ENCODE measurements around the gene TRIM46. TPM values are rescaled to one million over a fixed set of nuclear protein-coding genes. Genes with fewer than 3 reads are reported as not detected.

TRIM46 gene
- total and polyA plus RNA-seq, 2 of the 13 experiments (the other 11 are each of a cell fraction or from before 2014, with no cell fraction given), result 0.04 to 0.09 TPM

DNA sequence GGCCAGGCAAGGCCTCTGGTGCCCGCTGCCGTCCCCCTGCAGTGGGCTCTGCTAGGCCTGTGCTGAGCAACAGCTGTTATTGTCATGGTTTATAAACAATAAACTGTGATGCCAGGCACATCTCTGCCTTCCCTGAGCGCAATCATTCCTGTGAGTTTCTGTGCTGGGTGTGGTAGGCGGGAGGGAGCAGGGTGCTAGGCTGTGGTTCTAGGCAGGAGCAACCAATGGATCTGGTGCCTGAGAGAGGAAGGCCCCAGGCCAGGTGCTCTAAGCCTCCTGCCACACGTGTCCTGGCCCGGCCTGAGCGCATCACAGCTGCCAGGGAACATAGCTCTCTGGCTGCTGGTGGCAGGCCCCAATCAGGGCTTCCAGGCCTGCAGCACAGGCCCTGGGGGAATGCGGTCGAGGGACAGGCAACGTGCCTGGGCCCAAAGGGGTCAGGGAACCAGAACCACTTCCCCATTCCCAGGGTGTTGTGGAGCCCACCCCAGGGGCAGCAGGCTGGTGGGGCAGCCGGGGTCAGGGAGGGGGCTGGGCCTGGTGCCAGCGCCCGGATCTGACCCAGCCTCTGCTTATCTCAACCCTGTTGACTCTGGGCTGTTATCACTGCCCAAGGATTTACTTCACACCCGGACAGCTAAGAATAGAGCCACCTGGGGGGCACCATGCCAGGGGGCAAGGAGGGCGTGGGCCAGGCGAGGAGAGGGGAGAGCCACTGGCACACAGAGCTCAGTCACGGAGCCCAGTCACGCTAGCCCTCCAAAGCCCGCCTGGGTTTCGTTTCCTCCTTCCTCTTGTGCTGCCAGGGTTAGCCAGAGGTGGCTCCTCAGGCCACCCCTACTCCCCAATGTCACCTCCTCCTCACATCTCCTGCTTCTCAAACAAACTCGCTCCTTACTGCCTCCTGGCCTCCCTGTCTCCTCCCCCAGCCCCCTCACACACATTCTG lies 11.5 kb downstream of the TRIM46 start (continued):
- TF ChIP-seq ZBTB8A (CRISPR knock-in tag; IDR thresholded peaks at IDR 0.05; ENCODE audit: borderline replicate concordance, low read depth) (no peak), ZFX (CRISPR knock-in tag; IDR thresholded peaks at IDR 0.05; ENCODE audit: low read depth) (no peak), TOPORS (CRISPR knock-in tag; IDR thresholded peaks at IDR 0.05) (no peak), NR2F6 (IDR thresholded peaks at IDR 0.05) (no peak), NR2F6 (CRISPR knock-in tag; IDR thresholded peaks at IDR 0.05) (no peak), GABPB1 (CRISPR knock-in tag; IDR thresholded peaks at IDR 0.05) (peak; percentile 16; the same call in 1 of the 2 replicates), TCF7L2 (IDR thresholded peaks at IDR 0.05; ENCODE audit: low read depth, low read length) (no peak), CHD2 (IDR thresholded peaks at IDR 0.05; ENCODE audit: low read depth, low read length) (no peak), HNRNPL (IDR thresholded peaks at IDR 0.05; ENCODE audit: low read depth, low read length) (peak; percentile 79; the same call in 1 of the 2 replicates), IRX3 (CRISPR knock-in tag; IDR thresholded peaks at IDR 0.05; ENCODE audit: borderline replicate concordance, low read depth) (no peak), GLI4 (CRISPR knock-in tag; IDR thresholded peaks at IDR 0.05; ENCODE audit: borderline replicate concordance) (no peak), HHEX (CRISPR knock-in tag; IDR thresholded peaks at IDR 0.05) (peak; percentile 85), ZNF253 (CRISPR knock-in tag; IDR thresholded peaks at IDR 0.05; ENCODE audit: borderline replicate concordance) (no peak), MEIS2 (CRISPR knock-in tag; IDR thresholded peaks at IDR 0.05) (no peak), ZSCAN29 (CRISPR knock-in tag; conservative IDR thresholded peaks at IDR 0.05) (no peak), ZNF264 (CRISPR knock-in tag; IDR thresholded peaks at IDR 0.05) (no peak), JUN (CRISPR knock-in tag; IDR thresholded peaks at IDR 0.05) (no peak), ZBTB7B (CRISPR knock-in tag; IDR thresholded peaks at IDR 0.05) (no peak), ZNF136 (CRISPR knock-in tag; IDR thresholded peaks at IDR 0.05; ENCODE audit: low read depth) (no peak)
- TF ChIP-seq, protein P1, sequence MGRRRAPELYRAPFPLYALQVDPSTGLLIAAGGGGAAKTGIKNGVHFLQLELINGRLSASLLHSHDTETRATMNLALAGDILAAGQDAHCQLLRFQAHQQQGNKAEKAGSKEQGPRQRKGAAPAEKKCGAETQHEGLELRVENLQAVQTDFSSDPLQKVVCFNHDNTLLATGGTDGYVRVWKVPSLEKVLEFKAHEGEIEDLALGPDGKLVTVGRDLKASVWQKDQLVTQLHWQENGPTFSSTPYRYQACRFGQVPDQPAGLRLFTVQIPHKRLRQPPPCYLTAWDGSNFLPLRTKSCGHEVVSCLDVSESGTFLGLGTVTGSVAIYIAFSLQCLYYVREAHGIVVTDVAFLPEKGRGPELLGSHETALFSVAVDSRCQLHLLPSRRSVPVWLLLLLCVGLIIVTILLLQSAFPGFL (CRISPR knock-in tag; IDR thresholded peaks at IDR 0.05), result no peak
- TF ChIP-seq, protein P2, sequence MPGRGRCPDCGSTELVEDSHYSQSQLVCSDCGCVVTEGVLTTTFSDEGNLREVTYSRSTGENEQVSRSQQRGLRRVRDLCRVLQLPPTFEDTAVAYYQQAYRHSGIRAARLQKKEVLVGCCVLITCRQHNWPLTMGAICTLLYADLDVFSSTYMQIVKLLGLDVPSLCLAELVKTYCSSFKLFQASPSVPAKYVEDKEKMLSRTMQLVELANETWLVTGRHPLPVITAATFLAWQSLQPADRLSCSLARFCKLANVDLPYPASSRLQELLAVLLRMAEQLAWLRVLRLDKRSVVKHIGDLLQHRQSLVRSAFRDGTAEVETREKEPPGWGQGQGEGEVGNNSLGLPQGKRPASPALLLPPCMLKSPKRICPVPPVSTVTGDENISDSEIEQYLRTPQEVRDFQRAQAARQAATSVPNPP (CRISPR knock-in tag; IDR thresholded peaks at IDR 0.05), result no peak
- TF ChIP-seq, protein P3, sequence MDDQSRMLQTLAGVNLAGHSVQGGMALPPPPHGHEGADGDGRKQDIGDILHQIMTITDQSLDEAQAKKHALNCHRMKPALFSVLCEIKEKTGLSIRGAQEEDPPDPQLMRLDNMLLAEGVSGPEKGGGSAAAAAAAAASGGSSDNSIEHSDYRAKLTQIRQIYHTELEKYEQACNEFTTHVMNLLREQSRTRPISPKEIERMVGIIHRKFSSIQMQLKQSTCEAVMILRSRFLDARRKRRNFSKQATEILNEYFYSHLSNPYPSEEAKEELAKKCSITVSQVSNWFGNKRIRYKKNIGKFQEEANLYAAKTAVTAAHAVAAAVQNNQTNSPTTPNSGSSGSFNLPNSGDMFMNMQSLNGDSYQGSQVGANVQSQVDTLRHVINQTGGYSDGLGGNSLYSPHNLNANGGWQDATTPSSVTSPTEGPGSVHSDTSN (CRISPR knock-in tag; IDR thresholded peaks at IDR 0.05; ENCODE audit: borderline replicate concordance), result no peak
- TF ChIP-seq, protein P4, sequence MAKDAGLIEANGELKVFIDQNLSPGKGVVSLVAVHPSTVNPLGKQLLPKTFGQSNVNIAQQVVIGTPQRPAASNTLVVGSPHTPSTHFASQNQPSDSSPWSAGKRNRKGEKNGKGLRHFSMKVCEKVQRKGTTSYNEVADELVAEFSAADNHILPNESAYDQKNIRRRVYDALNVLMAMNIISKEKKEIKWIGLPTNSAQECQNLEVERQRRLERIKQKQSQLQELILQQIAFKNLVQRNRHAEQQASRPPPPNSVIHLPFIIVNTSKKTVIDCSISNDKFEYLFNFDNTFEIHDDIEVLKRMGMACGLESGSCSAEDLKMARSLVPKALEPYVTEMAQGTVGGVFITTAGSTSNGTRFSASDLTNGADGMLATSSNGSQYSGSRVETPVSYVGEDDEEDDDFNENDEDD (CRISPR knock-in tag; IDR thresholded peaks at IDR 0.05; ENCODE audit: borderline replicate concordance), result no peak
